Globus pallidus (tissue), 1 donor: ENCODE data around the gene IRF2BPL.

Source experiments
- DNase-seq: peaks from one replicate; pipeline ENCODE4 v3.0.0-alpha.2; 2015; ENCODE audit warnings: low spot score

The IRF2BPL gene

GRCh38 chr14:76985540-76986230 is 42.8 kb downstream of the IRF2BPL start:
- DNase-seq = no peak

GRCh38 chr14:76984787-76985375 is 43.6 kb downstream of the IRF2BPL start:
- DNase-seq = no peak

DNA sequence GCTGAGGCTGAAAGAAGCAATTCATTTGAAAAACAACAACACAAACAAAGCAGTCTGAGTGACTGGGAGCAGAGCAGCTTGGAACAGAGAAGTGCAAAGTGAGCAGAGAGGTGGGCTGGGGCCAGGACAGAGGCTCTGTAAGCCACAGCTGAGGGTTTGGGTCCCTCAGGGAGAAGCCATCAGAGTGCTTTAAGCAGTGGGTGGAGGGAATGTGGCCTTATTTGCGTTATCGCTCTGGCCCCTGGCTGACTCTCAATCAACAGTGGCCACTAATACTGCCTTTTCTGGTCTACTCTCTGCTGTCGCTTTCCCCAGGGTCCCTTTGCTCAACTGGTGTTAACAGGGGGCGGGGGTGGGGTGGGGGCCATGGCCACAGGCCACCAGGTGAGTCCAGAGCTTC is 44.2 kb downstream of the IRF2BPL start:
- DNase-seq = no peak

GRCh38 chr14:76981670-76982069 is 46.8 kb downstream of the IRF2BPL start:
- no peak for DNase-seq

GRCh38 chr14:76977793-76978720 is 50.5 kb downstream of the IRF2BPL start:
- DNase-seq = peak; percentile 51

GRCh38 chr14:76976240-76977005 is 52.1 kb downstream of the IRF2BPL start:
- no peak for DNase-seq

- DNase-seq = no peak
These were observed 52.7 kb downstream of the IRF2BPL start for GRCh38 chr14:76975812-76976211.

DNA sequence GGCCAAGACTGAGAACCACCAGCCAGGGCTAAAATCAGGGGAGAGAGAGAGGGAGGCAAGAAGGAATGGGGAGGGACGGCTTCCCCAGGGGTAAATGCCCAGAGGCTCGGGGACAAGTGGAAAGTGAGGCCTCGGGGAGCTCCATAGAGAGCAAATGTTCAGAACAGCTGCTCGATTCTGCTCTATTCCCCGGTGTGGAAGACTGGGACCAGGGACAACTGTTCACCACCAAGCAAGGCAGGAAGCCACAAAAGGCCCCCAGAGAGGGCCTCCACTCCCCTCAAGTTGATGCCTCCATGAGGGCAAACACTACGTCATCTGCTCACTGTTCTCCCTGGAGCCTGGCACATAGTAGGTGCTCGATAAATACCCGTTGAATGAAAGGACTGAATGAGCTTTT is 53.5 kb downstream of the IRF2BPL start:
- no peak for DNase-seq
